ENCODE results near the gene CDK14. TPM values are rescaled to one million over a fixed set of nuclear protein-coding genes. Genes with fewer than 3 reads are reported as not detected.
A peak's percentile ranks its signal among the peaks of the same experiment; 100 is the strongest.

CDK14 gene
- 5.3 and 6.4 TPM in 2 replicates for total RNA-seq

GRCh38 chr7:90595801-90596670, at the start of gene CDK14:
Gene CDK14, plus strand, starts transcription at chr7:90596321. Its CDS starts 307 bp downstream, at chr7:90596628.
- peak within 1 kb of the TSS; percentile 76 for H3K4me3 ChIP-seq (ENCODE audit: low read depth, low read length)
- DNase-seq (ENCODE audit: low read depth) = no peak
- TF ChIP-seq CTCF (conservative IDR thresholded peaks at IDR 0.05; ENCODE audit: low read depth, low read length) = peak; percentile 42

DNA sequence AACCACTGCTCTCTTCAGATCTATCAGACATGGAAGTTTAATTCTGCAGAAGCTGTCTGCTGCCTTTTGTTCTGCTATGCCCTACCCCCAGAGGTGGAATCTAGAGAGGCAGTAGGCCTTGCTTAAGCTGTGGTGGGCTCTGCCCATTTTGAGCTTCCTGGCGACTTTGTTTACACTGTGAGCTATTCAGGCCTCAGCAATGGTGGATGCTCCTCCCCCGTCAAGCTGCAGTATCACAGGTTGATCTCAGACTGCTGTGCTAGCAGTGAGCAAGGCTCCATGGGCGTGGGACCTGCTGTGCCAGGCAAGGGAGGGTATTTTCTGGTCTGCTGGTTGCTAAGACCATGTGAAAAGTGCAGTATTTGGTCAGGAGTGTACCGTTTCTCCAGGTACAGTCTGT, 45.1 kb upstream of the CDK14 start:
- no peak for DNase-seq (ENCODE audit: low read depth)
- no peak for TF ChIP-seq CTCF (conservative IDR thresholded peaks at IDR 0.05; ENCODE audit: low read depth, low read length)
- no peak overlapping the region for H3K4me3 ChIP-seq (ENCODE audit: low read depth, low read length)

GRCh38 chr7:90552521-90552920, 43.6 kb upstream of the CDK14 start:
- no peak overlapping the region for H3K4me3 ChIP-seq (ENCODE audit: low read depth, low read length)
- TF ChIP-seq CTCF (conservative IDR thresholded peaks at IDR 0.05; ENCODE audit: low read depth, low read length) = no peak
- DNase-seq (ENCODE audit: low read depth) = no peak

DNA sequence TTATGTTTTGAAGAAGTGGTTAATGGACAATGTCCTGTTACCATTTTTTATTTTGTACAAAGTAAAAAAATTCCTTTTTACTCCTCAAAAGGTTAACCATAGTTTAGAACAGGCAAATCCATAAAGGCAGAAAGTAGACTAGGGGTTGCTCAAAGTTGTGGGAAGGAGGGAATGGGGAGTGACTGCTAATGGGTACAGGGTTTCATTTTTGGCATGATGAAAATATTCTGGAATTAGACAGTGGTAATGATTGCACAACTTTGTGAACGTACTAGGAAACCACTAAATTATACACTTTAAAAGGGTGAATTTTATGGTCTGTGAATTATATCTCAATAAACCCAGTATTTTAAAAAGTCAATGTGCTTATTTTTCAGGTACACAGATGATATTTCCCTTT, 35.4 kb upstream of the CDK14 start:
- DNase-seq (ENCODE audit: low read depth) = no peak
- H3K4me3 ChIP-seq (ENCODE audit: low read depth, low read length) = no peak overlapping the region
- no peak for TF ChIP-seq CTCF (conservative IDR thresholded peaks at IDR 0.05; ENCODE audit: low read depth, low read length)

GRCh38 chr7:90563286-90563685, 32.8 kb upstream of the CDK14 start:
- DNase-seq (ENCODE audit: low read depth) = no peak
- no peak for TF ChIP-seq CTCF (conservative IDR thresholded peaks at IDR 0.05; ENCODE audit: low read depth, low read length)
- no peak overlapping the region for H3K4me3 ChIP-seq (ENCODE audit: low read depth, low read length)

DNA sequence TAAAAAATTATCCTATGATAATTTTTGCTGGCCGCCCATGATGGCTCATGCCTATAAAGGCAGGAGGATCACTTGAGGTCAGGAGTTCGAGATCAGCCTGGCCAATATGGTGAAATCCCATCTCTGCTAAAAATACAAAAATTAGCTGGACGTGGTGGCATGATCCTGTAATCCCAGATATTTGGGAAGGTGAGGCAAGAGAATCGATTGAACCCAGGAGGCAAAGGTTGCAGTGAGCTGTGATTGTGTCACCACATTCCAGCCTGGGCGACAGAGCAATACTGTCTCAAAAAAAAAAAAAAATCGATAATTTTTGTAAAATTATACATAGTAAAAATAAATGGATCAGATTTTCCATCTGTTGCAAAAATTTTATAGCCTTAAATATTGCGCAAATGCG, 31.7 kb upstream of the CDK14 start:
- H3K4me3 ChIP-seq (ENCODE audit: low read depth, low read length) = no peak overlapping the region
- TF ChIP-seq CTCF (conservative IDR thresholded peaks at IDR 0.05; ENCODE audit: low read depth, low read length) = no peak
- no peak for DNase-seq (ENCODE audit: low read depth)

- TF ChIP-seq CTCF (conservative IDR thresholded peaks at IDR 0.05; ENCODE audit: low read depth, low read length) = no peak
- no peak for DNase-seq (ENCODE audit: low read depth)
- H3K4me3 ChIP-seq (ENCODE audit: low read depth, low read length) = no peak overlapping the region
Measured at GRCh38 chr7:90568213-90568612, 27.9 kb upstream of the CDK14 start.
